Keratinocyte (primary cell): ENCODE data around the gene ELOVL5.

Source experiments
- EZH2 ChIP-seq: IDR thresholded peaks from one replicate; pipeline ENCODE4 v1.6.1; 2012; ENCODE audit warnings: inconsistent platforms, mild to moderate bottlenecking, low read length, moderate library complexity
- TF ChIP-seq, protein P1 (sequence below), 3 experiments: IDR thresholded peaks in 1 of 3; conservative IDR thresholded peaks in 1 of 3; optimal IDR thresholded peaks in 1 of 3; 2 replicates in 2 of 3; 3 replicates in 1 of 3; pipeline versions ENCODE3 to v1.5.1; 2011; ENCODE audit warnings: low read length in 3 of 3, mild to moderate bottlenecking in 3 of 3, moderate library complexity in 2 of 3, control low read depth in 1 of 3, inconsistent platforms in 1 of 3; ENCODE audit not compliant: insufficient read depth in 2 of 3; ENCODE audit errors: extremely low read depth in 1 of 3

DNA sequence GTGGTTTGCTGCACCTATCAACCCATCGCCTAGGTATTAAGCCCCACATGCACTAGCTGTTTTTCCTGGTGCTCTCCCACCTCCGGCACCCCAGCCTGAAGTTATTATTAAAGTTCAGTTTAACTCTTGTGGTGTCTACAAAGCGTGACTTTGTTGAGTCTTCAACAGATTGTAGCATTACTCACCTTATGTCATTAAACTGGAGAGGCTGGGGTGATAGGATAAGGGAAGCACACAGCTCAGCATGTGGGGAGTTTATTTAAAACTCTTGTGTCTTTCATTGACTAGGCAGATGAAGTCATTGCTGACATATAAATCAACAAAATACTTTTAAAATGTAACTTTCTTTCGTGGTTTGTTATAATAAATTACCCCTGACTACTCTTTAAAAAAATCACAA is 115.4 kb downstream of the ELOVL5 start:
- TF ChIP-seq, protein P1, sequence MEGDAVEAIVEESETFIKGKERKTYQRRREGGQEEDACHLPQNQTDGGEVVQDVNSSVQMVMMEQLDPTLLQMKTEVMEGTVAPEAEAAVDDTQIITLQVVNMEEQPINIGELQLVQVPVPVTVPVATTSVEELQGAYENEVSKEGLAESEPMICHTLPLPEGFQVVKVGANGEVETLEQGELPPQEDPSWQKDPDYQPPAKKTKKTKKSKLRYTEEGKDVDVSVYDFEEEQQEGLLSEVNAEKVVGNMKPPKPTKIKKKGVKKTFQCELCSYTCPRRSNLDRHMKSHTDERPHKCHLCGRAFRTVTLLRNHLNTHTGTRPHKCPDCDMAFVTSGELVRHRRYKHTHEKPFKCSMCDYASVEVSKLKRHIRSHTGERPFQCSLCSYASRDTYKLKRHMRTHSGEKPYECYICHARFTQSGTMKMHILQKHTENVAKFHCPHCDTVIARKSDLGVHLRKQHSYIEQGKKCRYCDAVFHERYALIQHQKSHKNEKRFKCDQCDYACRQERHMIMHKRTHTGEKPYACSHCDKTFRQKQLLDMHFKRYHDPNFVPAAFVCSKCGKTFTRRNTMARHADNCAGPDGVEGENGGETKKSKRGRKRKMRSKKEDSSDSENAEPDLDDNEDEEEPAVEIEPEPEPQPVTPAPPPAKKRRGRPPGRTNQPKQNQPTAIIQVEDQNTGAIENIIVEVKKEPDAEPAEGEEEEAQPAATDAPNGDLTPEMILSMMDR (optimal IDR thresholded peaks at IDR 0.05 in 1 of 3, IDR thresholded peaks at IDR 0.05 in 1 of 3, conservative IDR thresholded peaks at IDR 0.05 in 1 of 3; ENCODE audit: extremely low read depth in 1 of 3, insufficient read depth in 2 of 3, low read length in 3 of 3) = no peak
- no peak for TF ChIP-seq EZH2
